Frontal cortex (tissue), 4 donors: Measurements from ENCODE around the gene CNGB1. TPM values are rescaled to one million over a fixed set of nuclear protein-coding genes. Genes with fewer than 3 reads are reported as not detected.

Experiments used
- DNase-seq, 2 donors: peaks; one replicate each; pipeline ENCODE4 v3.0.0; 2012; ENCODE audit warnings: low spot score in 2 of 2
- FAIRE-seq: peaks from 2 replicates; lab custom pipeline; 2012; peaks lifted over from hg19 to GRCh38; lab: Jason Lieb, UNC
- total RNA-seq: library from RNA; depleted of rRNA; stranded (reverse); fragments of >200 nt; gene quantifications from one replicate; pipeline ENCODE4 v1.2.3, GENCODE V29; 2014
- donor health status: control.
- donor health status: control.
- donor health status: control.

The CNGB1 gene
- total RNA-seq, 1 donor from 2014 or later: 1.2 TPM

GRCh38 chr16:57894390-57895080 lies 76.4 kb downstream of the CNGB1 start:
- FAIRE-seq: no peak

GRCh38 chr16:57893559-57894389 lies 77.2 kb downstream of the CNGB1 start:
- DNase-seq (no peak), FAIRE-seq (no peak)

More at GRCh38 chr16:57894390-57895080, 76.4 kb downstream of the CNGB1 start:
- no peak for DNase-seq

GRCh38 chr16:57893217-57893558 lies 77.7 kb downstream of the CNGB1 start:
- FAIRE-seq: no peak
- DNase-seq: no peak

- DNase-seq (no peak), FAIRE-seq (no peak)
Observed at GRCh38 chr16:57892447-57893096, 78.4 kb downstream of the CNGB1 start.

GRCh38 chr16:57892041-57892440 lies 78.9 kb downstream of the CNGB1 start:
- DNase-seq: no peak
- no peak for FAIRE-seq

- DNase-seq (no peak), FAIRE-seq (no peak)
Observed at GRCh38 chr16:57890752-57891111, 80.2 kb downstream of the CNGB1 start.

DNA sequence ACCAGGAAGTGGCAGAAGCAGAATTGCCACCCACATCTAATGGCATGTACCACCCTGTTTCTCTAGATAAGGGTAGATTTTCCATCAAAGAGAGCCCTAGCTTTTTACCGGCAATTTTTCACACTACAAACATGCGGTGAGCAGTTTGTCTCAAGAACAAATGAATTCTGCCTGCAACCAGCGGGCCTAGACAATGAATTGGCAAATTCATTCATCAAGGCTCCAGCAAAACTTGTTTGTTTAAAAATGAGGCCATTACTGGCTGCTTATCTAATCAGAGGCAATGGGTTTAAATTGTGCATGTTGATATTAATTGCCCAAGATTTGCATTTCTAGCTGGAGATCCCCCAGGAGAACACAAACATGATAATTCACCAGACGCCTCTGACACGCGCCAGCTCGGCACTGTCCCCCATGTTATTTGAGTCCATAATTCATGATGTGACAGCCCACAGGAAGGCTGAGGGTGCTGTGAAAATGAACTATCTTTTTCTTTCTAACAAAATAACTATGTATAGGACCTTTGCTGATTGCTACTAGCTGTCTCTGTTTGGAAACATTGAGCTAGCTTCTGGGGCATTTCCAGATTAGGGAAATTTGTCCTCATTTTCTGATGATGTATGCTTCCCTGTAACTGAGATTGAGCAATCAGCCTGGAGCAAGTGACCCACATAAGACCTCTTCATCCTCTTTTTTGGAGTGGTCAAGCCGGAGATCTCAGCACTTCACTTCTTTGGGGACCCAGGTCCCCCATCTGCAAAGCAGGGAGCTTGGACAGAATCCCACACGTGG lies 80.8 kb downstream of the CNGB1 start:
- DNase-seq (no peak), FAIRE-seq (no peak)

DNA sequence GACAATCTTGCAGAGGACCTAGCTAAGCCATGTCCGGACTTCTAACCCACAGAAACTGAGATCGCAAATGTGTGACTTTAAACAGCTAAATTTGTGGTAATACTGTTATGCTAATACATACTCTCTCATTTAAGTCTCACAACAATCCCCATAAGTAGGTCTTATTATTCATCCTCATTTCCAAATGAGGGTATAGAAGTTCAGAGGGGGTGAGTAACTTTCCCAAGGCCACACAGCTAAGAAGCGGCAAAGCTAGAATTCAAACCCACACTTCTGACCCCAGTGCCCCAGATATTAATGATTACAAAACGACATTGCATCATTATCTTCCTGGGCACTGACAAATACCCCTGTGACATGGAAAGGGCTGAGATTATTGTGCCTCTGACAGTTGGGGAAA lies 81.4 kb downstream of the CNGB1 start:
- FAIRE-seq (no peak), DNase-seq (no peak)

DNA sequence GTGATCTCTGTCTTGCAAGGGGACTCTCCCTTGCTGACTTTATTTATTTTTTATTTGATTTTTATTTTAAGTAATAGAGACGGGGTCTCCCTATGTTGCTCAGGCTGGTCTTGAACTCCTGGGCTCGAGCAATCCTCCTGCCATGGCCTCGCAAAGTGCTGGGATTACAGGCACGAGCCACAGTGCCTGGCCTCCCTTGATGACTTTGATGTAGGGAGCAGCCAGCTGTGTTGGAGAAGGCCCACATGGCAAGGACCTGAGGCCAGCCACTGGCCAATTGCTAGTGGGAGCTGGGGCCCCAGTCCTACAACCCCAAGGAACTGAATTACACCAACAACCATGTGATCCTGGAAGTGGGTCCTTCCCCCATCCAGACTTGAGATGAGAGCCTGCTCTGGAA lies 81.8 kb downstream of the CNGB1 start:
- FAIRE-seq (no peak), DNase-seq (no peak)

GRCh38 chr16:57888128-57888527 lies 82.8 kb downstream of the CNGB1 start:
- DNase-seq: no peak
- FAIRE-seq: no peak

GRCh38 chr16:57887711-57888110 lies 83.2 kb downstream of the CNGB1 start:
- FAIRE-seq: no peak
- DNase-seq: no peak

GRCh38 chr16:57886427-57886826 lies 84.5 kb downstream of the CNGB1 start:
- no peak for FAIRE-seq
- no peak for DNase-seq

GRCh38 chr16:57884655-57885133 lies 86.2 kb downstream of the CNGB1 start:
- no peak for FAIRE-seq

GRCh38 chr16:57883953-57884654 lies 86.8 kb downstream of the CNGB1 start:
- DNase-seq (no peak), FAIRE-seq (no peak)

More at GRCh38 chr16:57884655-57885133, 86.2 kb downstream of the CNGB1 start:
- DNase-seq: no peak

DNA sequence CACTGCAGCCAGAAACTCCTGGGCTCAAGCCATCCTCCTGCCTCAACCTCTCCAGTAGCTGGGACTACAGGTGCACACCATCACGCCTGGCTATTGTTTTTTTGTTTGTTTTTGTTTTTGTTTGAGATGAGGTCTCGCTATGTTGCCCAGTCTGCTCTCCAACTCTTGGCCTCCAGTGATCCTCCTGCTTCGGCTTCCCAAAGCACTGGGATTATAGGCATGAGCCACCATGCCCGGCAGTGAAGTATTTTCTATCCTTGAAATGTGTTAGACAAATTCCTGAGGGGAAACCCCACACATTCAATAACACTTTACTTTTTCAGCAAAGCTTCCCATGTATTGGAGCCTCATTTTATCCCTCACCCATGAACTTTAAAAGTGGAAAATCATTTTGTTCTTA lies 87.4 kb downstream of the CNGB1 start:
- no peak for FAIRE-seq
- DNase-seq: no peak

- no peak for FAIRE-seq
- no peak for DNase-seq
Observed at GRCh38 chr16:57882792-57883191, 88.1 kb downstream of the CNGB1 start.

DNA sequence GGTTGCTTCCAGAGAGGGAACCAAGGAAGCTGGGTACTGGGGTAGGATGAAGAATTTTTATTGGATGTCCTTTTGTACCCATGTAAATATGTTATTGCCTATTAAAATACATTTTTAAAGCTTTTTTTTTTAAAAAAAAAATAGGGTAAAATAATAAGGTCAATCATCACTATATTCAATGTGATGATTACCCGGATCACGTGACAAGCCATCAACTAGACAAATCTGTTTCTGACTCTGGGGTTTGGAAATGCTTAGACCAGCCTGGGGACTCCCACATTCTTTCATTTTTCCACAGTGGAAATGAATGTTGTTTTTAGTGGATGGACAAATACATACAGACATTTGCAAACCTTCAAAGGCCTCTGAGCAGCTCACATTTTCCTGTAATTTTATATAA lies 88.7 kb downstream of the CNGB1 start:
- no peak for FAIRE-seq
- no peak for DNase-seq

- no peak for FAIRE-seq
- no peak for DNase-seq
Observed at GRCh38 chr16:57878586-57878985, 92.3 kb downstream of the CNGB1 start.

DNA sequence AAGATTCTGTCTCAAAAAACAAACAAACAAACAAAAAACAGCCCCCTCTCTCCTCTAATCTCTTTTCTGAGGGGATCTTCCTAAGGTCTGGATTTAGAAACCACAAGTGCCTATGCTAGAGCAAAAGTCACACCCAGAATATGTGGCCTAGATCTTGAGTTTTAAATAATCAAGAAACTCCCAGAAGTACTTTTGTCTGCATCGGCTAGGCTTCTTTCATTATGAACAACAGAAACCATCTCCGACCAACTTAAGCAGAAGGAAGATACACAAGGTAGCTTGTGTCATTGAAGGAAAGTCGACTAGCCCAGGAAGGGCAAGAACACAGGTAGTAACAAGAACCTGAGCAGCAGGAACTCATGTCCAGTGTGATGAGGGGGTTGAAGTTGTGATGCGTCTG lies 94.7 kb downstream of the CNGB1 start:
- no peak for FAIRE-seq

DNA sequence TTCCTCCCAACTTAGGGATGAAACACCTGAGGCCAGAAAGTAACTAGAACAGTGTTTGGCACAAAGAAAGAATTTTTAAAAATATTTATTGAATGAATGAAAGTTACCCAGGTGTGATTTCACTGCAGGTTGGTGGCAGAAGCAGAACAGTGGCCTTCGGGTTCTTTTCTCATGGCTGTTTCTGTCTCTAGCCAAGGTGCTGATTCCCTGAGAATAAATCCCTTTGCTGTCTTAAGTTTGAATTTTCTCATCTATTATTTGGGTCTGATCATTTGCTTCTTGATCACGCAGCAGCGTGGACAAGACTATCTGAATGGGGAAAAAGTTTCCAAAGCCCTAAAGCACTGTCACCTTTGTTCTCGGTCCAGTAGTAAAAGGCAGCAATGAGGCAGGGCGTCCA lies 95.6 kb downstream of the CNGB1 start:
- FAIRE-seq (no peak), DNase-seq (no peak)

More for the DNA sequence above, 94.7 kb downstream of the CNGB1 start:
- no peak for DNase-seq
